ENCODE results near the gene CCL11. TPM values are rescaled to one million over a fixed set of nuclear protein-coding genes. Genes with fewer than 3 reads are reported as not detected.

The CCL11 gene
- total and polyA plus RNA-seq, 11 donors, result 0.23 to 43.1 (median 2.4) TPM

GRCh38 chr17:34260861-34261260, 24.7 kb upstream of the CCL11 start:
- H3K9me3 ChIP-seq, result no peaks in the 10 kb centered on the region
- WGBS, 4 donors, result 51 to 60% (median 57%) methylated on average over 4 of the region's 4 CpGs
- intact Hi-C loops (cut with DNase I), result no loop called here
- peaks cover 0 to 20% (median 5%) of the 10 kb centered on the region in 12 donors for H3K4me1 ChIP-seq
- H3K27me3 ChIP-seq, result no peaks in the 10 kb centered on the region
- no peak overlapping the region for H3K4me3 ChIP-seq
- peak overlapping the region in 1 of 12 donors; percentile 19 for H3K27ac ChIP-seq
- DNase-seq, result no peak
- H3K36me3 ChIP-seq, result peaks cover 0 to 9% (median 0%) of the 10 kb centered on the region in 9 donors
- TF ChIP-seq POLR2A (IDR thresholded peaks at IDR 0.05) (no peak), CTCF (IDR thresholded peaks at IDR 0.05) (no peak)
- no peak for ATAC-seq

GRCh38 chr17:34261568-34262337, 23.8 kb upstream of the CCL11 start:
- ATAC-seq (no peak), DNase-seq (no peak)
- Histone ChIP-seq H3K27me3 (no peaks in the 10 kb centered on the region), H3K36me3 (peaks cover 0 to under 1% (median 0%) of the 10 kb centered on the region in 9 donors), H3K4me1 (peaks cover 0 to 13% (median 0%) of the 10 kb centered on the region in 12 donors), H3K27ac (no peak overlapping the region), H3K4me3 (no peak overlapping the region), H3K9me3 (no peaks in the 10 kb centered on the region)
- intact Hi-C loops (cut with DNase I), result no loop called here
- 75 to 80% (median 77%) methylated on average over 5 of the region's 5 CpGs for WGBS, 4 donors
- TF ChIP-seq CTCF (IDR thresholded peaks at IDR 0.05), result no peak
- TF ChIP-seq POLR2A (IDR thresholded peaks at IDR 0.05), result no peak

- ATAC-seq (no peak), DNase-seq (no peak)
- no peak overlapping the region for H3K27ac ChIP-seq
- no peak overlapping the region for H3K4me3 ChIP-seq
- H3K27me3 ChIP-seq, result no peaks in the 10 kb centered on the region
- intact Hi-C loops (cut with DNase I), result no loop called here
- H3K4me1 ChIP-seq, result peaks cover 0 to 4% (median 0%) of the 10 kb centered on the region in 12 donors
- no peaks in the 10 kb centered on the region for H3K36me3 ChIP-seq
- 48 to 64% (median 56%) methylated on average over 3 of the region's 3 CpGs for WGBS, 4 donors
- H3K9me3 ChIP-seq, result no peaks in the 10 kb centered on the region
- TF ChIP-seq POLR2A (IDR thresholded peaks at IDR 0.05) (no peak), CTCF (IDR thresholded peaks at IDR 0.05) (no peak)
Measured at GRCh38 chr17:34265711-34266110, 19.8 kb upstream of the CCL11 start.

- H3K4me1 ChIP-seq, result peaks cover 0 to 8% (median 0%) of the 10 kb centered on the region in 12 donors
- no peak for TF ChIP-seq CTCF (IDR thresholded peaks at IDR 0.05)
- peaks cover 0 to 4% (median 0%) of the 10 kb centered on the region in 9 donors for H3K27me3 ChIP-seq
- WGBS, 4 donors, result 48 to 63% (median 57%) methylated on average over 1 of the region's 1 CpG
- H3K9me3 ChIP-seq, result no peaks in the 10 kb centered on the region
- no peaks in the 10 kb centered on the region for H3K36me3 ChIP-seq
- H3K4me3 ChIP-seq, result no peak within 1 kb of the TSS
- ATAC-seq (no peak), DNase-seq (no peak)
- intact Hi-C loops (cut with DNase I), result no loop called here
- H3K27ac ChIP-seq, result no peak within 1 kb of the TSS
Measured at GRCh38 chr17:34269969-34270368, 15.6 kb upstream of the CCL11 start, which contains the start of gene CCL7. CCL7 (plus strand) TSS chr17:34270221; CDS start chr17:34270291, 70 bp downstream.
